GM18873 (cell line): Measurements from ENCODE around the gene KLHDC4.
A peak's percentile ranks its signal among the peaks of the same experiment; 100 is the strongest.
"Not testable (repeated sequence)": the region's sequence is repeated elsewhere in the genome, so short reads cannot be mapped to it uniquely, and the experiment has no call there.

Experiments
- ATAC-seq: cut with Tn5 transposase; IDR thresholded peaks from one replicate; pipeline ENCODE4 v1.9.1; 2021; ENCODE audit warnings: mild to moderate bottlenecking, moderate library complexity, moderate number of reproducible peaks; ENCODE audit not compliant: unreplicated experiment, low FRiP score

The KLHDC4 gene

GRCh38 chr16:87744750-87745514 lies 20.9 kb downstream of the KLHDC4 start:
- ATAC-seq: no peak

- ATAC-seq: no peak
These were observed 22.9 kb downstream of the KLHDC4 start for GRCh38 chr16:87742781-87743490.

- no peak for ATAC-seq
These were observed 23.9 kb downstream of the KLHDC4 start for GRCh38 chr16:87741700-87742415.

DNA sequence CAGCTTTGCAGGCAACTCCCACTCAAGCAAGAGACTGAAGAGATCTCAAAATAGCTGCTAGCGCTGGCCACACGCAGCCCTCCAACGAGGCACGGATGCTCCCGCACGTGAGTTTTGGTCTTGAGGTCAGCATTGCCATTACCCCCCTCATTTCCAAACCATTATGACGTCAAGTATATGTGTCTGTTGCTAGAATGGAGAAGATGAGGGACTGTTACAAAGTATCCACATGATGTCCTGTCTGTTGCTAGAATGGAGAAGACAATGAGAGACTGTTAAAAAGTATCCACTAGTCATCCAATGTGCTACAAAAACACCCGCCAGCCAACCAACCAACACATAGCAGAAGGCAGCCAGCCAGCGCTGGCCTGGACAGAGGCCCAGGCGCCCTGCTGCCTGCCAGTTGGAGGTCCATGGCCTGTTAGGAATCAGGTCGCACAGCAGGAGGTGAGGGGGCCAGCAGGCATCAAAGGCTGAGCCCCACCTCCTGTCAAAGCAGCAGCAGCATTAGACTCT lies 24.8 kb downstream of the KLHDC4 start:
- ATAC-seq: no peak

- ATAC-seq: no peak
These were observed 25.3 kb downstream of the KLHDC4 start for GRCh38 chr16:87740441-87740840.

GRCh38 chr16:87739801-87740200 lies 26.0 kb downstream of the KLHDC4 start:
- no peak for ATAC-seq

GRCh38 chr16:87736008-87736382 lies 29.8 kb downstream of the KLHDC4 start:
- ATAC-seq: no peak

DNA sequence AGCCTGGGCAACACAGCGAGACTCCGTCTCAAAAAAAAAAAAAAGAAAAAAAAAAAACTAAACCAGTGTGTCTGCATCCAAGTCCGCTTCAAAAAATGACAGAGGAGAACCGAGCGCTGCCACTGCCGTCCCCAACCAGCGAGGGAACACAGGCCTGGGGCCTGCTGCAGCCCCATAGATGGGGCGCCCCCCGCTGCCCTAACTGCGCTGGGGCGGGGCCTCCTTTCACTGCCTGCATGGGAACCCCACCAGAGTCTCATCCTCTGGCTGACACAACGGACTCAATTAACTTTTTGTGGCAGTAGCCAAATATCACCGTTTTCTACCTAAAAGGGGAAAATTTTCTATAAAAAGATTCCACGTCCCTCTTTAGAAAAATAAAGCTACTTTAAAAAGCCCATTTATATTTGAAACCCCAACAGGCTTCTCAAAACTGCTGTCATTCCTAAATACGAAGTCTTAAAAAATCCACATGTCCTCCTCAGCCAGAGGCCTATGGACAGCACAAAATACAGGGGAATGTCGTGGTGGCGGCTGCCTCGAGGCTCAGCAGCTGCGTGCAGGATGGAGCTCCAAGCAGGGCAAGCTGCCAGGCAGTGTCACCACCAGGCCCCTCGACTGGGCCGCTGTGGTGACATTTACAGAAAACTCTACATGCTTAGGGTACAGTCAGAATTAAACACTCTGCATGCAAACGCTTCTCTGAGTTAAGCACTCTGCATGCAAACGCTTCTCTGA lies 30.3 kb downstream of the KLHDC4 start:
- no peak for ATAC-seq

DNA sequence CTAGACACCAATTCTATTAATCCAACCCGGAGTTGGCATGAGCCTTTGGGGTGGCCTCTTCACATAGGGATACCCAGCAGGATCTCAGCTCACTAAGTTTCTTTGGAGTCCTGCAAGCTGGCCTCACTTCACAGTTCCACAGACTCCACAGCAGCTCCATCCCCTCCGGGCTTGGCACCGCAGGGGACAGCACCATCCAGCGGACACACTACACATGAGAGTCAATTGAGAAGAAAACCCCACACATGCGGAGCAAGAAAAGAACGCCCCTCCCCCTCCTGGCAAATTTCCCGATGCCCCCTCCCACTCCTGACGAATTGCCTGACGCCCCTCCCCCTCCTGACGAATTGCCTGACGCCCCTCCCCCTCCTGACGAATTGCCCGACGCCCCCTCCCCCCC lies 31.1 kb downstream of the KLHDC4 start:
- ATAC-seq: no peak

DNA sequence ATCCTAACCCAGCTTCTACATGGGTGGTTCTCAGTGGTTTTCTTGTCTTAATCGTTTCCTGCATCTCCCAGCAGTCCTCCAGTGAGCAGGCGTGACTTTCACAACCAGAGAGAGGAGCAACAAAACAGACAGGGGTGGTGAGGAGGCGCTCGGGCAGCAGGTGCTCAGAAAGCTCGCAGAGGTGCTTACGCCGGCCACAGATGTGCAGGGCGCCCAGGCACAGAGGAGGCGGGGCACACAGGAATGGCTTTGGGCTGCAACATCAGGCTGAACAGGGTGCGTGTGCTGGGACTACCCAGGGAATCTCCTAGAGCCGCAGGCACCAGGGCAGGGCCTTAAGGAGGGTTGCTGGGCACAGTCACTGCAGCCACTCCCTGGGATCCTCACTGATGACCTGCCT lies 32.6 kb downstream of the KLHDC4 start:
- ATAC-seq: no peak

GRCh38 chr16:87731607-87732006 lies 34.2 kb downstream of the KLHDC4 start:
- no peak for ATAC-seq

DNA sequence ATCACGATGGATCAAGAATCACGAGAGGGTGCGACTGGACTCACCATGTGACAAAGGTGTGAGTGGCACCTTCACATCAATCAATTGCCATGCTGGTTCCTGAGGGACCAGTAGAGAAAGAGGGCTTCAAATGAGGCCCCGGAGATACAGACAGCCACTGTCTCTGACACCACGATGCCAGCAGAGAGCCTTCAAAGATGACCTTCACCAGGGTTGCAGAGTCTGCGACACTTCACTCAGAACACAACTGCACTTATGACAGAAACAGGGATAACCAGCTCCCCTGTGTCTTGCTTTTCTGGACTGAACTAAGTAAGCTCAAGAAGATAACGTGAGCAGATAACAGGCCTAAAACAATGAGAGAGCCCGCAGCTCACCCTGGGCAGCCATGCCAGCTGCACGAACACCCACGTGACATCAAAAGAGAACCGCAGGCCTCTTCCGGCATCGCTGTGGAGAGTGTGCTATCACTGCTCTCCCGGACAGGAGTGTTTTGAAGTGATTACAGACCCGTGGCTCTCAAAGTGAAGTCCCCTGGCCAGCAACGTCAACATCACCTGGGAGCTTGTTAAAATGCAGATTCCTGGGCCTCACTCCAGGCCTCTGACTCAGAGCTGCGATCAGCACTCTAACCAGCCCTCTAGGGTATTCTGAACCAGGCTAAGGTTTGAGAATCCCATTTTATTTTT lies 36.4 kb downstream of the KLHDC4 start:
- ATAC-seq: peak; percentile 62

DNA sequence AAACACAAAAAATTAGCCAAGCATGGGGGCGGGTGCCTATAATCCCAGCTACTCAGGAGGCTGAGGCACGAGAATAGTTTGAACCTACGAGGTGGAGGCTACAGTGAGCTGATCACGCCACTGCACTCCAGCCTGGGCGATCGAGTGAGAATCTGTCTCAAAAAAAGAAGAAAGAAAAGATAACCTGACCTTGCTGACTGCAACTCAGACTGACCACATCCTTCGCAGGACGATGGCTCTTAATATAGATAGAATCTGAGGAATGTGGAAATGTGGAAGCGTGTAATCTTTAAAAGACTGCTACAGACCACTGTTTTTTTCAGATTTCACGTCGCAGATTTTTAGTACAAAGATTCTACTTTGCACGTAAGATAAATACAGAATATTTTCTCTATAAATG lies 37.8 kb downstream of the KLHDC4 start:
- no peak for ATAC-seq

DNA sequence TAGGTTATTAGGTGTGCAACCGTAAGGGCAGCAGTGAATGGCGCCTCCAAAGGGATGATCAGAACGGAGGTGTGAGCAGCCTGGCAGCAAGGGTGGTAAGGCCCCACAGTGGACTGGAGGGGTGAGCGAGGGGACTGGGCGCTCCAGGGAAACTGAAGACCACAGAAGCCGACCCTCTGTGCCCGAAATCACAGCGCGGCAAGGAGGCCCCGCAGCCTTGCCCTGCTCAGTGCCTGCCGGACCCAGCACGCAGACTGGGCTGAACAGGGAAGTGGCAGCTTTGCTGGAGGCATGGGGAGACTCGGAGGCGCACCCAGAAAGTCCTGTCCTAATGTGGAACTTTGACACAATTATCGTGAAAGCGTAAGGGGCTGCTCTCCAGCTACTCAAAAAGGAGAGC lies 38.4 kb downstream of the KLHDC4 start:
- ATAC-seq: no peak

GRCh38 chr16:87726577-87726976 lies 39.2 kb downstream of the KLHDC4 start:
- not testable (repeated sequence) for ATAC-seq

DNA sequence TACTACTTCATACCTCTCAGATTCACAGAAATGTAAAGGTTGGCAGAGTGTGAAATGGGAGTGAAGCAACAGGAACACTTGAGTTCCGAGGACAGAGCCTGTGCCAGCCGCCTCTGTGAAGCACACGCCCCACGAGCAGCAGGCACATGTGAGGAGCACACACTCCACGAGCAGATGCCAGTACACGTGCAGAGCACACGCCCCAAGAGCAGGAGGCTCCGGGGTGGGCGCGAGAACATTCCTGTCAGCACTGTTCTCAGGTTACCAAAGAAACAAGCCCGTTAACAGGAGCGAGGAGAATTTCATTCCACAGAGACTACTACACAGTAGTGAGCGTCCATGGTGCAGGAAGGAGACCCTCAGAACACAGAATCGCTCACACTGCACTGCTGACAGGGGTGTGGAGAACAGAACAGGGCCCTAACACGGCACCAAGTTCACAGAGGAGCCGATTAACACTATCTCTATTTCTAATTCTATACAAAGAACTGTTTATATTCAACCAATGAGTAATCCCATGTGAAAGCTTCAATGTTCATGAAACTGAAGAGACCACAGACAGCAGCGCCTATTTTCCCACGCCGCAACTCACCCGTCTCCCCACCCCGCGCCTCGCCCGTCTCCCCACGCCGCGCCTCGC lies 40.1 kb downstream of the KLHDC4 start:
- ATAC-seq: no peak

DNA sequence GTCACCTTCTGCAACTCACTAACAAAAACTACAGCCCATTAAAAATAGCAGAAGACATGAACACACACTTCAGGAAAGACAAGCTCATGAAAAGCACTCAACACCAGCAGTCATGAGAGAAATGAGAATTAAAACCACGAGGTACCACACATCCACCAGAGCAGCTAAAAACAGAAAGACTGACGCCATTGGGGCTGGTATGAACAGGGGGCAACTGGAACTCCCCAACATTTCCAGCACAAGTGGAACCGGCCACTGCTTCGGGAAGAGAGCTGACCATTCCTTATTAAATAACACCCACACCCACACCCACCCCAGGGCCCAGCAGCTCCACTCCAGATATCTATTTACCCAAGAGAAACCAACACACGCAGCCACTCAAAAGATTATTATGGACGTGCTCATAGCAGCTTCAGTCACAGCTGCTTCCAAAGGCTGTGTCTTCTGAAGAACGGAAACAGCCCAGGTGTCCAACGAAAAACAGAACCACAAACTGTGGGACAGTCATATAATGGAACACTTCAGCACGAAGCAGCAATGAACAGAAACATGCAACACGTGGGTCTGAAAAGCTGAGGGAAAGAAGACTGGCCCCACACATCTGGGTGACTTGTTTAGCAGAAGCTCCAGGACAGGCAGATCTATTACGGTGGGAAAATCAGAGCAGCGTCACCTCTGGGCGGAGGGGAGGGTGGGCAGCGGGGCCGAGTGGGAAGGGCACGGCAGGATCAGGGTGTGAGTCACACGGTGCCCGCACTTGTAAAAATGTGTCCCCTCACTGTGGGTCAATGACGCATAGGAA lies 41.1 kb downstream of the KLHDC4 start:
- no peak for ATAC-seq

- no peak for ATAC-seq
These were observed 42.6 kb downstream of the KLHDC4 start for GRCh38 chr16:87723226-87723623.
